WTC11 (cell line): ENCODE results near the gene ST6GALNAC2. TPM values are rescaled to one million over a fixed set of nuclear protein-coding genes. Genes with fewer than 3 reads are reported as not detected.

Experiments
- ATAC-seq: fragments of 200-7000 bp; cut with Tn5 transposase; 2 replicates; pipeline ENCODE4 v1.10.0; 2021; ENCODE audit warnings: mild to moderate bottlenecking, moderate library complexity
- CTCF ChIA-PET: fragments of 300-600 bp; sonication (Branson Sonifier 250); formaldehyde crosslinking; loops from one replicate; lab custom pipeline; 2021; ENCODE audit warnings: antibody characterized with exemption; lab: Charles Lee
- POLR2A ChIA-PET: fragments of 350-600 bp; sonication (Branson Sonifier 250); formaldehyde crosslinking; loops from one replicate; lab custom pipeline; 2021; ENCODE audit warnings: antibody characterized with exemption; lab: Charles Lee
- DNase-seq: peaks from one replicate; pipeline ENCODE4 v3.0.0; 2021; ENCODE audit warnings: low spot score
- H3K27ac Mint-ChIP-seq: 2 replicates; pipeline ENCODE4 v1.8.0; 2021; ENCODE audit warnings: mixed read lengths
- H3K27me3 Mint-ChIP-seq: 2 replicates; pipeline ENCODE4 v1.8.0; 2021; ENCODE audit warnings: low read depth, mild to moderate bottlenecking, moderate library complexity, mixed read lengths
- H3K36me3 Mint-ChIP-seq: 2 replicates; pipeline ENCODE4 v1.8.0; 2021; ENCODE audit warnings: mixed read lengths
- H3K4me1 Mint-ChIP-seq: 2 replicates; pipeline ENCODE4 v1.8.0; 2022; ENCODE audit warnings: mixed read lengths
- H3K4me3 Mint-ChIP-seq: 2 replicates; pipeline ENCODE4 v1.8.0; 2021; ENCODE audit warnings: mild to moderate bottlenecking, moderate library complexity, mixed read lengths
- H3K9me3 Mint-ChIP-seq: 2 replicates; pipeline ENCODE4 v1.8.0; 2021; ENCODE audit warnings: mixed read lengths
- FOXP1 ChIP-seq: sonication (generic); formaldehyde crosslinking; IDR thresholded peaks from 2 replicates; pipeline ENCODE4 v1.8.0; 2022; ENCODE audit warnings: missing genetic modification reagents, mild to moderate bottlenecking, moderate library complexity, borderline replicate concordance
- GRHL2 ChIP-seq: fragments of 250-450 bp; sonication (Bioruptor Pico); IDR thresholded peaks from 2 replicates; pipeline ENCODE4 v1.8.0; 2022; ENCODE audit warnings: mild to moderate bottlenecking, moderate library complexity; ENCODE audit not compliant: insufficient replicate concordance, severe bottlenecking
- NFATC4 ChIP-seq: fragments of 250-450 bp; sonication (Bioruptor Pico); IDR thresholded peaks from 2 replicates; pipeline ENCODE4 v1.9.0; 2021; ENCODE audit warnings: mild to moderate bottlenecking
- NFE2L1 ChIP-seq: sonication (generic); formaldehyde crosslinking; IDR thresholded peaks from 2 replicates; pipeline ENCODE4 v1.8.1; 2023; ENCODE audit warnings: missing genetic modification reagents
- NR2C2 ChIP-seq: sonication (generic); formaldehyde crosslinking; IDR thresholded peaks from 2 replicates; pipeline ENCODE4 v1.8.0; 2022; ENCODE audit warnings: mild to moderate bottlenecking, missing genetic modification reagents
- NR3C1 ChIP-seq: sonication (generic); formaldehyde crosslinking; conservative IDR thresholded peaks from 2 replicates; pipeline ENCODE4 v1.8.1; 2023; ENCODE audit warnings: low read depth, mild to moderate bottlenecking, missing genetic modification reagents
- PRRX2 ChIP-seq: fragments of 250-450 bp; sonication (Bioruptor Pico); IDR thresholded peaks from 2 replicates; pipeline ENCODE4 v1.8.0; 2021; ENCODE audit warnings: mild to moderate bottlenecking
- RELA ChIP-seq: sonication (generic); formaldehyde crosslinking; IDR thresholded peaks from 2 replicates; pipeline ENCODE4 v1.8.1; 2022; ENCODE audit warnings: missing genetic modification reagents, mild to moderate bottlenecking, borderline replicate concordance
- RORB ChIP-seq: fragments of 250-450 bp; sonication (Bioruptor Pico); IDR thresholded peaks from 2 replicates; pipeline ENCODE4 v1.9.0; 2021; ENCODE audit warnings: mild to moderate bottlenecking
- TCF7 ChIP-seq: sonication (generic); formaldehyde crosslinking; IDR thresholded peaks from 2 replicates; pipeline ENCODE4 v1.8.0; 2022; ENCODE audit warnings: mild to moderate bottlenecking, low read depth, missing genetic modification reagents, moderate library complexity
- TP53 ChIP-seq: sonication (generic); formaldehyde crosslinking; IDR thresholded peaks from 2 replicates; pipeline ENCODE4 v1.8.1; 2023; ENCODE audit warnings: mild to moderate bottlenecking, missing genetic modification reagents
- total RNA-seq: library from RNA; stranded (reverse); gene quantifications from 3 replicates; pipeline ENCODE4 v1.2.3, GENCODE V29; 2021
- TF ChIP-seq, protein P1 (sequence below): sonication (generic); formaldehyde crosslinking; IDR thresholded peaks from 2 replicates; pipeline ENCODE4 v1.8.0; 2022; ENCODE audit warnings: mild to moderate bottlenecking, missing genetic modification reagents
- TF ChIP-seq, protein P2 (sequence below): sonication (generic); formaldehyde crosslinking; IDR thresholded peaks from 2 replicates; pipeline ENCODE4 v1.8.0; 2023; ENCODE audit warnings: missing genetic modification reagents
- TF ChIP-seq, protein P3 (sequence below): sonication (generic); formaldehyde crosslinking; IDR thresholded peaks from 2 replicates; pipeline ENCODE4 v1.8.1; 2022; ENCODE audit warnings: low read depth, mild to moderate bottlenecking, moderate library complexity, missing genetic modification reagents, borderline replicate concordance
- TF ChIP-seq, protein P4 (sequence below): fragments of 250-450 bp; sonication (Bioruptor Pico); IDR thresholded peaks from 2 replicates; pipeline ENCODE4 v1.9.0; 2021; ENCODE audit warnings: mild to moderate bottlenecking, borderline replicate concordance

Gene ST6GALNAC2
- total RNA-seq, 1 experiment from 2014 or later, result not detected

DNA sequence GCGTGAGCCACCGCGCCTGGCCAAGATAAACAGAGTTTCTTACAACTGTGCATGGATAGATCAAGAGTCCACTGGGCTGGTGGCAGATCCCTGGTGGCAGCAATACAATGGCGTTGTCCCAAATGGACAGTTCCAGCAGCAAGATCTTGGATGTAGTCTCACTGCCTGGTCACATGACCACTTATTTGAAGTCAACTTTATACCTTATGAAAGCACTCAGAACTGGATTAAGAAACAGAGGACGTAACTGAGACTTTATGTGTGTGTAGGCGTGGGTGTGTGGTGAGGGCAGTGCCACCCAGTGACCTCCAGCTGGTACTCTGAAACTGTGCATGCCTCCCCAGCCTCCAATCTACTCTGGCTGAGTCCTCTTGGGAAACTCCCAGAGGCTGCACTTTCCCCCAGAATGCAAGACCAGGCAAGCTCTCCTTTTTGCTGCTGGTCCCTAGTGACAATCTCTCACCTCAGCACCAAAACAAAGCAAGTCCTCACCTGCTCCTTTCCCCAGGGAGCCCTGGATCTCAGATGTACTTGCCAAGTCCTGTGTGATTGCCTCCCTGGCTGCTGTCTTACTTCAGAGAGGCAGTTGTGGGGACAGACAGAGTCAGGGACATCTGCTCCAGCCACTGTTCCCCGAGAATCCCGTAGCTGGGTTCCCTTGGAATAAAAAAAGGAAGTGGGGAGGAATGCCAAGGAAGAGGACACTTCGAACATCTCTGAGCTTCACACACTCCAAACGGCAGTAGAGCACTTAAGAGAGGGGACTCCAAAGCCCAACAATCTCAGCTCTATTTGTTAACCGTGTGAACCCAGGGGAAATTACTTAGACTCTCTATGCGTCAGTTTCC lies 11.7 kb upstream of the ST6GALNAC2 start:
- no peak overlapping the region for H3K27ac Mint-ChIP-seq
- peaks cover 3% of the 10 kb centered on the region; the same call in 1 of the 2 replicates for H3K36me3 Mint-ChIP-seq
- DNase-seq (no peak), ATAC-seq (no peak)
- POLR2A ChIA-PET, result interaction anchor here (0.6 kb wide), 2 partner anchors 35 to 487 kb away, joined by 3 to 4 read pairs; no protein-coding TSS in a partner anchor
- TF ChIP-seq, protein P1, sequence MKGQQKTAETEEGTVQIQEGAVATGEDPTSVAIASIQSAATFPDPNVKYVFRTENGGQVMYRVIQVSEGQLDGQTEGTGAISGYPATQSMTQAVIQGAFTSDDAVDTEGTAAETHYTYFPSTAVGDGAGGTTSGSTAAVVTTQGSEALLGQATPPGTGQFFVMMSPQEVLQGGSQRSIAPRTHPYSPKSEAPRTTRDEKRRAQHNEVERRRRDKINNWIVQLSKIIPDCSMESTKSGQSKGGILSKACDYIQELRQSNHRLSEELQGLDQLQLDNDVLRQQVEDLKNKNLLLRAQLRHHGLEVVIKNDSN (CRISPR knock-in tag), result 0 out of 2 replicates have a peak, but pooled peaks have one; percentile 24
- no peak for TF ChIP-seq NFATC4 (CRISPR knock-in tag)
- no peak for TF ChIP-seq NR3C1 (CRISPR knock-in tag)
- H3K9me3 Mint-ChIP-seq, result peaks cover 10% of the 10 kb centered on the region
- H3K4me1 Mint-ChIP-seq, result peaks cover 15% of the 10 kb centered on the region
- H3K27me3 Mint-ChIP-seq, result no peaks in the 10 kb centered on the region; the same call in 1 of the 2 replicates
- CTCF ChIA-PET, result interaction anchor here (1.0 to 4.3 kb wide), 3 partner anchors 11 to 26 kb away, joined by 3 to 26 read pairs (median 3); partner anchors contain the start of gene ST6GALNAC2
- H3K4me3 Mint-ChIP-seq, result no peak overlapping the region

DNA sequence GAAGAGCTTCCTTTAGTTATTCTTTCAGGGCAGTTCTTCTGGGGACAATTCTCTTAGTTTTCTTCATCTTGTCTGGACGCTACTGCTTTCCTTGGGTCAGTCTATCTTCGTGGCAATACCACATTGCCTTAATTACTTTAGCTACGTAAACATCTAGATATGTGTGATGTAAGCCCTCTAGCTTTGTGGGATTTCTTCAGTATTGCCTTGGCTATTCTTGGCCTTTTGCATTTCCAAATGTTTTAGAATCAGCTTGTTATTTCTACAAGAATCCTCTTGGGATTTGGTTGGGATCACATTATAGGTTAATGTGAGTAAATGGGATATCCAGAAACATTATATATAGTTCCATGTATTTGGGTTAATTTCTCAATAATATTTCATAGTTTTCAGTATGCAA lies 9.0 kb upstream of the ST6GALNAC2 start:
- no peak overlapping the region for H3K4me3 Mint-ChIP-seq
- ATAC-seq, result no peak
- DNase-seq, result no peak
- 0 out of 2 replicates have a peak, but pooled peaks cover 3% of the 10 kb centered on the region for H3K9me3 Mint-ChIP-seq
- no peak for TF ChIP-seq GRHL2 (CRISPR knock-in tag)
- POLR2A ChIA-PET, result no interaction called here
- no peaks in the 10 kb centered on the region for H3K36me3 Mint-ChIP-seq
- H3K27ac Mint-ChIP-seq, result no peak overlapping the region
- 0 out of 2 replicates have a peak, but pooled peaks cover 2% of the 10 kb centered on the region for H3K4me1 Mint-ChIP-seq
- peaks cover 6% of the 10 kb centered on the region for H3K27me3 Mint-ChIP-seq
- CTCF ChIA-PET, result interaction anchor here (0.6 to 2.2 kb wide), 5 partner anchors 9 to 477 kb away, joined by 3 to 9 read pairs (median 5); partner anchors contain the start of gene ST6GALNAC2

DNA sequence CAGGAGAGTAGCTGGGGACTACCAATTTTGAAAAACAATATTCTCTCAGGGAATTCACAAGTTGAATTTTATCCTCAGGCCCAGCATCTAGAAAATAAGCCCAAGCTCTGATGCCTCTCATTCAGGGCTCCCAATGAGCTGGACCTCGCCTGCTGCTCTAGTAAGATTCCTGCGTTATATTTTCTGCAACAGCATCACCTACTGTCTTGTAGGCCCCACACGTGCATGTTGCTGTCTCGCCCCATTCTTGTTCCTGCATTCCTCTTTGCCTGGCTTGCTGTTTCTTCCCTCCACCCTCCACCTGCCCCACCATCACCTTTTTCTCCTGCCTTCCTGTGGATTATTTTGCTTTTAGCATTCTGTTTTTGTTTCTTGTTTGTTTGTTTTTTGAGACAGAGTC lies 8.3 kb upstream of the ST6GALNAC2 start:
- DNase-seq (no peak), ATAC-seq (no peak)
- ChIA-PET CTCF (interaction anchor here (0.6 to 2.2 kb wide), 4 partner anchors 12 to 87 kb away, joined by 5 to 9 read pairs (median 5); no protein-coding TSS in a partner anchor), POLR2A (no interaction called here)
- 0 out of 2 replicates have a peak, but pooled peaks cover 3% of the 10 kb centered on the region for H3K9me3 Mint-ChIP-seq
- TF ChIP-seq TP53 (no peak), NR2C2 (CRISPR knock-in tag) (no peak), PRRX2 (no peak), RORB (CRISPR knock-in tag) (no peak), RELA (CRISPR knock-in tag) (no peak), FOXP1 (no peak), TCF7 (CRISPR knock-in tag) (no peak), NFE2L1 (CRISPR knock-in tag) (no peak)
- TF ChIP-seq, protein P2, sequence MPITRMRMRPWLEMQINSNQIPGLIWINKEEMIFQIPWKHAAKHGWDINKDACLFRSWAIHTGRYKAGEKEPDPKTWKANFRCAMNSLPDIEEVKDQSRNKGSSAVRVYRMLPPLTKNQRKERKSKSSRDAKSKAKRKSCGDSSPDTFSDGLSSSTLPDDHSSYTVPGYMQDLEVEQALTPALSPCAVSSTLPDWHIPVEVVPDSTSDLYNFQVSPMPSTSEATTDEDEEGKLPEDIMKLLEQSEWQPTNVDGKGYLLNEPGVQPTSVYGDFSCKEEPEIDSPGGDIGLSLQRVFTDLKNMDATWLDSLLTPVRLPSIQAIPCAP (CRISPR knock-in tag), result no peak
- TF ChIP-seq, protein P3, sequence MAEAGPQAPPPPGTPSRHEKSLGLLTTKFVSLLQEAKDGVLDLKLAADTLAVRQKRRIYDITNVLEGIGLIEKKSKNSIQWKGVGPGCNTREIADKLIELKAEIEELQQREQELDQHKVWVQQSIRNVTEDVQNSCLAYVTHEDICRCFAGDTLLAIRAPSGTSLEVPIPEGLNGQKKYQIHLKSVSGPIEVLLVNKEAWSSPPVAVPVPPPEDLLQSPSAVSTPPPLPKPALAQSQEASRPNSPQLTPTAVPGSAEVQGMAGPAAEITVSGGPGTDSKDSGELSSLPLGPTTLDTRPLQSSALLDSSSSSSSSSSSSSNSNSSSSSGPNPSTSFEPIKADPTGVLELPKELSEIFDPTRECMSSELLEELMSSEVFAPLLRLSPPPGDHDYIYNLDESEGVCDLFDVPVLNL, result no peak
- TF ChIP-seq, protein P4, sequence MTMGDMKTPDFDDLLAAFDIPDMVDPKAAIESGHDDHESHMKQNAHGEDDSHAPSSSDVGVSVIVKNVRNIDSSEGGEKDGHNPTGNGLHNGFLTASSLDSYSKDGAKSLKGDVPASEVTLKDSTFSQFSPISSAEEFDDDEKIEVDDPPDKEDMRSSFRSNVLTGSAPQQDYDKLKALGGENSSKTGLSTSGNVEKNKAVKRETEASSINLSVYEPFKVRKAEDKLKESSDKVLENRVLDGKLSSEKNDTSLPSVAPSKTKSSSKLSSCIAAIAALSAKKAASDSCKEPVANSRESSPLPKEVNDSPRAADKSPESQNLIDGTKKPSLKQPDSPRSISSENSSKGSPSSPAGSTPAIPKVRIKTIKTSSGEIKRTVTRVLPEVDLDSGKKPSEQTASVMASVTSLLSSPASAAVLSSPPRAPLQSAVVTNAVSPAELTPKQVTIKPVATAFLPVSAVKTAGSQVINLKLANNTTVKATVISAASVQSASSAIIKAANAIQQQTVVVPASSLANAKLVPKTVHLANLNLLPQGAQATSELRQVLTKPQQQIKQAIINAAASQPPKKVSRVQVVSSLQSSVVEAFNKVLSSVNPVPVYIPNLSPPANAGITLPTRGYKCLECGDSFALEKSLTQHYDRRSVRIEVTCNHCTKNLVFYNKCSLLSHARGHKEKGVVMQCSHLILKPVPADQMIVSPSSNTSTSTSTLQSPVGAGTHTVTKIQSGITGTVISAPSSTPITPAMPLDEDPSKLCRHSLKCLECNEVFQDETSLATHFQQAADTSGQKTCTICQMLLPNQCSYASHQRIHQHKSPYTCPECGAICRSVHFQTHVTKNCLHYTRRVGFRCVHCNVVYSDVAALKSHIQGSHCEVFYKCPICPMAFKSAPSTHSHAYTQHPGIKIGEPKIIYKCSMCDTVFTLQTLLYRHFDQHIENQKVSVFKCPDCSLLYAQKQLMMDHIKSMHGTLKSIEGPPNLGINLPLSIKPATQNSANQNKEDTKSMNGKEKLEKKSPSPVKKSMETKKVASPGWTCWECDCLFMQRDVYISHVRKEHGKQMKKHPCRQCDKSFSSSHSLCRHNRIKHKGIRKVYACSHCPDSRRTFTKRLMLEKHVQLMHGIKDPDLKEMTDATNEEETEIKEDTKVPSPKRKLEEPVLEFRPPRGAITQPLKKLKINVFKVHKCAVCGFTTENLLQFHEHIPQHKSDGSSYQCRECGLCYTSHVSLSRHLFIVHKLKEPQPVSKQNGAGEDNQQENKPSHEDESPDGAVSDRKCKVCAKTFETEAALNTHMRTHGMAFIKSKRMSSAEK (CRISPR knock-in tag), result no peak
- H3K27me3 Mint-ChIP-seq, result peaks cover 13% of the 10 kb centered on the region
- H3K27ac Mint-ChIP-seq, result no peak overlapping the region
- no peak overlapping the region for H3K4me3 Mint-ChIP-seq
- no peaks in the 10 kb centered on the region for H3K36me3 Mint-ChIP-seq
- 0 out of 2 replicates have a peak, but pooled peaks cover 2% of the 10 kb centered on the region for H3K4me1 Mint-ChIP-seq
